ENCODE measurements around the gene ARGLU1. TPM values are rescaled to one million over a fixed set of nuclear protein-coding genes. Genes with fewer than 3 reads are reported as not detected.

The ARGLU1 gene
- total RNA-seq, 1 experiment from 2014 or later: 96.9 TPM

GRCh38 chr13:106588367-106588766 lies 20.4 kb upstream of the ARGLU1 start:
- Histone ChIP-seq H3K23me2 (ENCODE audit: insufficient read length, low read depth, low read length, poor library complexity, severe bottlenecking) (no peaks in the 10 kb centered on the region), H3K18ac (ENCODE audit: insufficient read length, low read depth, low read length) (no peak overlapping the region), H3K23ac (ENCODE audit: insufficient read length, low read depth, low read length) (no peak overlapping the region), H3T11ph (ENCODE audit: low read length) (no peak overlapping the region), H2BK5ac (ENCODE audit: insufficient read length, low read length) (no peak overlapping the region), H3K14ac (ENCODE audit: insufficient read depth, low read length) (no peak overlapping the region), H3K9me3 (ENCODE audit: control insufficient read depth, low read depth, low read length) (peaks cover 3% of the 10 kb centered on the region), H2AFZ (ENCODE audit: low read length) (no peak overlapping the region), H3K4me1 (ENCODE audit: insufficient read depth, low read length) (no peaks in the 10 kb centered on the region), H2BK12ac (ENCODE audit: insufficient read length, low read depth, low read length) (no peak overlapping the region), H4K20me1 (ENCODE audit: control insufficient read depth, insufficient read depth, insufficient read length) (no peaks in the 10 kb centered on the region), H3K4ac (ENCODE audit: low read depth, low read length) (no peak overlapping the region), H3K27ac (ENCODE audit: insufficient read length, low read depth, low read length) (no peak overlapping the region), H2BK120ac (ENCODE audit: low read depth, low read length, poor library complexity, severe bottlenecking) (no peak overlapping the region), H3K4me2 (ENCODE audit: insufficient read depth, insufficient read length, low read length) (no peak overlapping the region), H2AK5ac (ENCODE audit: insufficient read length, low read length) (no peak overlapping the region), H3K79me2 (ENCODE audit: insufficient read depth, low read length) (no peaks in the 10 kb centered on the region), H4K91ac (ENCODE audit: insufficient read length, low read depth, low read length) (no peak overlapping the region), H3K56ac (ENCODE audit: insufficient read length, low read depth, low read length) (no peak overlapping the region), H3K9ac (ENCODE audit: extremely low read depth, insufficient read length, low read length) (no peak overlapping the region), H2BK20ac (ENCODE audit: low read depth, low read length, poor library complexity, severe bottlenecking) (no peak overlapping the region), H3K79me1 (ENCODE audit: insufficient read depth, low read depth, low read length, poor library complexity, severe bottlenecking) (no peaks in the 10 kb centered on the region), H4K8ac (replicated peaks; ENCODE audit: insufficient read length, low read depth, low read length) (no peak overlapping the region), H3K27me3 (ENCODE audit: insufficient read depth, low read length) (no peaks in the 10 kb centered on the region), H2BK15ac (ENCODE audit: low read depth, low read length) (no peak overlapping the region), H4K5ac (ENCODE audit: insufficient read length, low read depth, low read length) (no peak overlapping the region)
- H3K27me3 Mint-ChIP-seq (ENCODE audit: low read depth): peaks cover 2% of the 10 kb centered on the region
- H3K4me3 Mint-ChIP-seq: no peak overlapping the region
- no peak for DNase-seq
- no CpG with 5 or more reads among the region's 4 CpGs for WGBS (ENCODE audit: extremely low coverage, insufficient read length, low lambda C conversion rate)
- no peak overlapping the region for H3K27ac Mint-ChIP-seq
- no peak for TF ChIP-seq CTCF (conservative IDR thresholded peaks at IDR 0.05)
- H3K4me1 Mint-ChIP-seq: no peaks in the 10 kb centered on the region
- peaks cover 18 to 31% (median 21%) of the 10 kb centered on the region in 3 experiments for H3K36me3 Mint-ChIP-seq (ENCODE audit: insufficient read depth in 1 of 3, low read depth in 3 of 3)
- H3K9me3 Mint-ChIP-seq: peaks cover 27 to 31% of the 10 kb centered on the region in 2 experiments
